Right forelimb (tissue), 1 donor: ENCODE data around the gene GOLGA6L6.
"Not testable (repeated sequence)": the region's sequence is repeated elsewhere in the genome, so short reads cannot be mapped to it uniquely, and the experiment has no call there.

Experiments
- DNase-seq: peaks from one replicate; pipeline ENCODE4 v3.0.0-alpha.2; 2018

GOLGA6L6 gene, protein sequence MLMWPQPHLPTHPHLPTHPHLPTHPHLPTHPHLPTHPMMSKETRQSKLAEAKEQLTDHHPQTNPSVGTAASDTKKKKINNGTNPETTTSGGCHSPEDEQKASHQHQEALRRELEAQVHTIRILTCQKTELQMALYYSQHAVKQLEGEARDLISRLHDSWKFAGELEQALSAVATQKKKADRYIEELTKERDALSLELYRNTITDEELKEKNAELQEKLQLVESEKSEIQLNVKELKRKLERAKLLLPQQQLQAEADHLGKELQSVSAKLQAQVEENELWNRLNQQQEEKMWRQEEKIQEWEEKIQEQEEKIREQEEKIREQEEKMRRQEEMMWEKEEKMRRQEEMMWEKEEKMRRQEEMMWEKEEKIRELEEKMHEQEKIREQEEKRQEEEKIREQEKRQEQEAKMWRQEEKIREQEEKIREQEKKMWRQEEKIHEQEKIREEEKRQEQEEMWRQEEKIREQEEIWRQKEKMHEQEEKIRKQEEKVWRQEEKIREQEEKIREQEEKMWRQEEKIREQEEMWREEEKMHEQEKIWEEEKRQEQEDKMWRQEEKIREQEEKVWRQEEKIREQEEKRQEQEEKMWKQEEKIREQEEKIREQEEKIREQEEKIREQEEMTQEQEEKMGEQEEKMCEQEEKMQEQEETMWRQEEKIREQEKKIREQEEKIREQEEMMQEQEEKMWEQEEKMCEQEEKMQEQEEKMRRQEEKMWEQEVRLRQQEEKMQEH

DNA sequence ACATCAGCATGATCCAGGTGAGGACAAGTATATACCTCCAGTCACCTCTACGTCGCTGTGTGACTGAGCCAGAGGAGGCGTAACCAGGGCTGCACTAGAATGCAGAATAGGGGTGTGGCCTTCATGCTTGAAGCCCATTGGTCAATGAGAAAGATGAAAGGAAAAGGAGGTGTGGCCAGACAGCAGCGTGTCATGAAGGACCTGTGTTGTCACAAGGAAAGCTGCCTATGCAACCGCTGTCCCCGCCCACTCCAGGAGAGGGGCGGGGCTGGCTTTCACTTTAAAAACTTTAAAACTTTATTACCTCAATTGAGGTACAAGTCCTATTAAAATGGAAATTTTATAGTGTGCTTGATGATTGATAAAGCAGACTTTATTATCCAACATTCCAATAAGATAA lies at the start of gene GOLGA6L6:
TSS of gene GOLGA6L6 (minus strand) at position 101 of the 400 bp plus-strand sequence. CDS start at position 10, 91 bp downstream.
- DNase-seq = not testable (repeated sequence)

DNA sequence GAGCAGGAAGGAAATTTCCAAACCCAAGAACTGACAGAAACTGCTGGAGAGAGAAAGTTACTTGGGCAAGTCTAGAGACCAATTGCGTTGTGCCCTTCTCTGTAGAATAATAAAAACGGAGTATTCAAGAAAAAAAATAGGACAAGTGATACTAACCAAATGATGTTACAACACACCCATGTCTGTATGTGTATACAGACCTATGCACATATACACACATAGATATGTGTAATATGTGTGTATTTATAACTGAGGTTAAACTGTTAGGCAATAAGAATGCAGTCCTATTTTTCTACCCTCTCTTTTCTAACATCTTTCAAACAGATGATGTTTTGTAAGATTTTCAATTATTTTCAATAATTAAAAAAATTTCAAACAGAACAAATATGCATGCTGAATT lies 48.5 kb upstream of the GOLGA6L6 start:
- not testable (repeated sequence) for DNase-seq

DNA sequence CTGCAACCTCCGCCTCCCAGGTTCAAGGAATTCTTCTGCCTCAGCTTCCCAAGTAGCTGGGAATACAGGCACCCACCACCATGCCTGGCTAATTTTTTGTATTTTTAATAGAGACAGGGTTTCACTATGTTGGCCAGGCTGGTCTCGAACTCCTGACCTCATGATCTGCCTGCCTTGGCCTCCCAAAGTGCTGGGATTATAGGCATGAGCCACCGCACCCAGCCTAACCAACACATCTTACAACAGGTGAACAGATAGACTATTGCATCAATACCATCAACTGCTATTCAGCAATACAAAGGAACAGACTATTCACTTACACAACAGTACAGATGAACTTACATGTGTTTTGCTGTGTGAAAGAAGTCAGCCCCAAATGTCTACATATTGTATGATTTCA lies 45.2 kb upstream of the GOLGA6L6 start:
- not testable (repeated sequence) for DNase-seq

DNA sequence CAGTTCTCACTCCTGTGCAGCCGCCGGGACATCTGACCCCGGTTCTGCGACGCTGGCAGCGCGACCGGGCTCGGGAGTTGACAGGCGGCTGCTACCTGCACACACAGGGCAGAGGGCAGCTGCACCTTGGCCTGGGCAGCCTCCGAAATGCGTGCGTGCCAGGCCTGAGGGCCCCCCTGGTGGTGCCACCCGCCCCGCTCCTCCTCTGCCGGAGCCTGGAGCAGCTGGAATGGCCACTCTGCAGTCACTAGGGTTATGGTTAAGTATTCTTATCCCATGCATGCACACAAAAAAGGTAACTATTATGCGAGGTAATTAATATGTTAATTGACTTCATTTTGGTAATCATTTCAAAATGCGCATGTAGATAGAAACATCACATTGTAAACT lies 41.1 kb upstream of the GOLGA6L6 start:
- not testable (repeated sequence) for DNase-seq

DNA sequence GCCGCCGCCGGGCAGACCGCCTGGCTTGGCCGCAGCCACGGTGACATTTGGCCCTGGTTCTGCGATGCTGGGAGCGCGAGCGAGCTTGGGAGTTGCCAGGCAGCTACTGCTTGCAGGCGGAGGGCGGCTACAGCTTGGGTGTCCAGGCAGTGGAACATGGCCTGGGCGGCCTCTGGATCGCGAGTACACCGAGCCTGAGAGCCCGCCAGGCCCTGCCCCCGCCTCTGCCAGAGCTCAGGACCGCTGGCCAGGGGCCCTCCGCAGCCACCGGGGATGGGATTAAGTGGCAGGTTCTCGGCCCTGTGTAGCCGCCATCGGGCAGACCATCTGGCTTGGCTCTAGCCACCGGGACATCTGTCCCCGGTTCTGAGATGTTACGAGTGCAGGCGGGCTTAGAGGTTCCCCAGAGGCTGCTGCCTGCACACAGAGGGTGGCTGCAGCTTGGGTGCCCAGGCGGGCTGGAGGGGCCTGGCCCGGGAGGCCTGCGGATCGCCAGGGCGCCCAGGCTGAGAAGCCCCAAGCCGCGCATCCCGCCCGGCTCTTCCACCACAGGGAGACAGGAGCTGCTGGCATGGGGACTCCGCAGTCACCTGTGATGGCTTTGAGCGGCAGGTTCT lies 40.6 kb upstream of the GOLGA6L6 start:
- DNase-seq = not testable (repeated sequence)

DNA sequence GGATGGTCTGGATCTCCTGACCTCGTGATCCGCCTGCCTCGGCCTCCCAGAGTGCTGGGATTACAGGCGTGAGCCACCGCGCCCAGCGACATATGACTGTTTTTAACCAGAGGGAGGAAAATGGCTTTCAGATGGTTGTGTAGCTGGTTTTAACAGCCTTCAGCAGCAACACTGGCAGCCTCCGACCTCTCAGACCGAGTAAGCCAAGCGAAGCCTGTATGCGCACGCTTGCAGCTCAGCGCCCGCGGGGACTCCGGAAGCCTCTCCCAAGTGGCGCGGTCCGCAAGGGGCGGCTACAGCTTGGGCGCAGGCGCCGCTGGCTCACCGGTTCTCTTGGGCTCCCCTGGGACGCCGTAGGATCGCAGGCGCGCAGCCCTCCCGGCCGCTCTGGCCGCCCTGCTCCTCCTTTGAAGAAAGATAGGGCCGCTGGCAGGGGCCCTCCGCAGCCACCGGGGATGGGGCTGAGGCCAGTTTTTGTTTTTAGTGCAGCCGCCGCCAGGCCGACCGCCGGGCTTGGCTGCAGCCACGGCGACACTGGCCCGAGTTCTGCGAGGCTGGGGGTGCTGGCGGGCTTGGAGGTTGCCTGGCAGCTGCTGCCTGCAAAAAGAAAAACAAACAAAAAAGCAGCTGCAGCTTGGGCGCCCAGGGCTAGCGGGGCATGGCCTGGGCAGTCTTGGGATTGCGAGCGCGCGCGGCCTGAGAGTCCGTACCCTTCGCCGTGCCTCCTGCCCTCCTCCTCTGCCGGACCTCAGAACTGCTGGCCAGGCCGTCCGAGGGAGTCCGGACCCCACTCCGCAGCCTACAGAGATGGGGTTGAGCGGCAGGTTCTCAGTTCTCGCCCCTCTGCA lies 39.9 kb upstream of the GOLGA6L6 start:
- not testable (repeated sequence) for DNase-seq

DNA sequence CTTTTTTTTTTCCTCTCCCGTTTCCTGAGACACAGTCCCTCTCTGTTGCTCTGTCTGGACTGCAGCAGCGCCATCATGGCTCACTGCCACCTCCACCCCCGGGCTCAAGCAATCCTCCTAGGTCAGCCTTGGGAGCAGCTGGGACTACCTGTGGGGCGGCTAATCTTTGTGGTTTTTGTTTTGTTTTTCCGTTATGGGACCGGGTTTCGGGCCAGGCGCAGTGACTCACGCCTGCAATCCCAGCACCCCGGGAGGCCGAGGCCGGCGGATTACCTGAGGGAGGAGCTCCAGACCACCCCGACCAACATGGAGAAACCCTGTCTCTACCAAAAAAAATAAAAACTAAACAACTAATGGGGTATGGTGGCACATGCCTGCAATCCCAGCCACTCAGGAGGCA lies 38.1 kb upstream of the GOLGA6L6 start:
- not testable (repeated sequence) for DNase-seq

DNA sequence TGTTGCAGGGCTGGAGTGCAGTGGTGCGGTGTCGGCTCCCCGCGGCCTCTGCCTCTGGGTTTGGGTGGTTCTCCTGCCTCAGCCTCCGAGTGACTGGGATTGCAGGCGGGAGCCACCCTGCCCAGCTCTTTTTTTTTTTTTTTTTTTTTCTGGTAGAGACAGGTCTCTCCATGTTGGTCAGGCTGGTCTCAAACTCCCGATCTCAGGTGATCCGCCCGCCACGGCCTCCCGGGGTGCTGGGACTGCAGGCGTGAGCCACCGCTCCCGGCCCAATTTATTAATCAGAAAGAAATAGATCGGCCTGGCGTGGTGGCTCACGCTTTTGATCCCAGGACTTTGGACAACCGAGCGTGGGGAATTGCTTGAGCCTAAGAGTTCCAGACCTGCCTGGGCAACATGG lies 9.7 kb upstream of the GOLGA6L6 start:
- not testable (repeated sequence) for DNase-seq

DNA sequence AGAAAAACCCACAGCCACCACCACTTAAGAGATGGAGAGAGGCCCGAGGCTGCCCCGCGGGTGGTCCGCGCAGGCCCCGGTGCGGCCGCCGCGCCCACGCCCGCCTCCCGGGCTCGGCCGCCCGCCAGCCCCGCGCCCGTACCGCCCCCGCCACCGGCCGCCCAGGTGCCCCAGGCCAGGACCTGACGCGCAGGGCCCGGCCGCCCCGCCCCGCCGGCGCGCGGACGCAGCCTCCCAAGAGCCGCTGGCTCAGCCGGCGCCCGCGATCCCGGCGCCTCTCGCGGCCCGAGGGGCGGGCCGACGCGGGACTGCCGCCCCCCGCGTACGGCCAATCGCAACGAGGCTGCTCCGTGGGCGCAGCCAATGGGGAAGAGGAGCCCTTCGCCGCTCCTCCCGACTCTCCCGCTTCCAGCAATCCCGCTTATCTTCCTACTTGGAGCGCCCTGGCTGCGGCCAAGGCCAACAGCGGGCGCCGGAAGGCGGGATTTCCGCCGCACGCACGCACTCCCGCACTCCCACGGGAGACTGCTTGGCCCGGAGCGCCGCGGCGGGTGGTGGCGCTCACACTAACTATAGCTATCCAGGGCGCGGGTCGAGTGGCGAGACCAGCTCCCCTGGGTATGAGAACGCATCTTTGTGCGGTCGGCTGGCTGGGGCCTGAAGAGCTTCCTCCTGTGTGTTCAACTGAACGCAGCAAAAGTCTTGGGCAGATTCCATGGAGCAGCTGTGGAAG lies 35.5 kb downstream of the GOLGA6L6 start:
- not testable (repeated sequence) for DNase-seq

DNA sequence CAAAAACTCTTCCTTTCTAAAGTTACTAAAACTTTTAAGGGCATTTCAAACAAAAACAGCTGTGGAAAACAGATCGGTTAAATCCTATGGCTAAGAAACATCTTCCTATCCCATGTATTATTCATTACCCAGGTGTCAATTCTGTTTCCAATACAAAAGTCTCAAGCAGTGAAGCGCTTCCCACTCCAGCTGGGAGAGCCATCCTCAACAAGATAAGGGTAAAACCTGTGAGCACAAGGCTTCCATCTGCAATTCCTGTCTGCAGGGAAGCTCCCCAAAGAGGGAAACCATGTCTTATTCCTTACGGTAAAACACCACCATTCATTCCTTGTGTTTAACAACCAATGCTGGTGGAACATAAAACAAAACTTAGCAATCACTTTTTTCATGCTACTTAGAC lies 38.8 kb downstream of the GOLGA6L6 start:
- not testable (repeated sequence) for DNase-seq

DNA sequence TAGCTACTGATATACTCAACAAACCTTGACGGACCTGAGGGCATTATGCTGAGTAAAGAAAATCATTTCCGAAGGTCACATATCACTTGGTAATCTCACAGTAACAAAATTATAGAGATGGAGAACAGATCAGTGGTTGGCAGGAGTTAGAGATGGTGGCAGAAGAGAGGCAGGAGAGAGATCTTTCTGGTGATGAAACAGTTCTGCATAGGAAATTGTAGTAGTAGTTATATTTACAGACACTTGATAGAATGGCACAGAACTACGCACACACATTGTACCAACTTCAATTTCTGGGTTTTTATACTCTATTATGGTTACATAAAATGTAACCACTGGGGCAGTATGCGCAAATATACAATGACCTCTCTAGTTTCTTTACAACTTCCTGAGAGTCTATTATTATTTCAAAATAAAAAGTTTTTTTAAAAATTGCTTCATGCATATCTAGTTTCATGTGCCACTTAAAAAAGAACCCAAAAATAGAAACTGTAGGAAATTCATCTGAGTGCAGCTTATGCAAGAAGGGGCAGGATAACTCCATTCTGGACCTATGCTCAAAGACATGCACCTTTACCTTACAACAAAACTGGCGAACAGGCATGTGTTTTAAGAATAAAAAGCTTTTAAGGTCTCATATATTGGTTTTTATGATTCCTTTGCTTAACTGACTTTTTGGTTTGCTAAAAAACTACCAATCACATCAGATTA lies 39.9 kb downstream of the GOLGA6L6 start:
- DNase-seq = not testable (repeated sequence)

DNA sequence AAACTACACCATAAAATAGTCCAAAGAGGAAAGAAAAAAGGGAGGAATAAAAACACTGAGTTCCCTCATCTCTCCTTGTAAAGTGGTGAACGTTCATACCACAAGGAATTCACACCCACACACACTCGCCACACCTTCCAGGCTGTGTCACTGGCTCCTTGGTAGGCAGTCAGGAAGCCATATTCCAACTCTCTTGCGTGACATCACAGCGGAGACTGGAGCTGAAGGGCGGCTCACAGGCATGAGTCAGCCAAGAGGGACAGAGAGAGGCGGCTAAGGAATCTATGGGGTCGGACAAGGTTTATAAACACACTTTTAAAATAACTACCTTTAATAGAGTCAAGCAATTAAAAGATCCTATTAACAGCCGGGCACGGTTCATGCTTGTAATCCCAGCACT lies 43.8 kb downstream of the GOLGA6L6 start:
- DNase-seq = not testable (repeated sequence)

DNA sequence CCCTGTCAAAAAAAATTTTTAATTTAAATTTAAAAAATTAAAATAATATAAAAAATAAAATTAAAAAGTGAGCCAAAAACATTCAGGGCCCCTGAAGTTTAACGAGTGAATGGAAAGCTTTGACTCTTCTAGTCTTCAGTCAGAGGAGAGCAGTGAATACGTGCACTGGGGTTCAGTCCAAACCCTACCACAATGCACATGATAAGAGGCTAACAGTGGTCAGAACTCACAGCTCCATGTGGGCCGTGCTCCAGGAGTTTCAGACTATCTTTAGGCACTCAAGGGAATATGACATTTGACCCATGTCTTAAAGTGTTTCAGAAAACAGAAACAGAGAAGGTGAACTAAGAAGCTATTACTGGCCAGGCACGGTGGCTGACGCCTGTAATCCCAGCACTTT lies 48.6 kb downstream of the GOLGA6L6 start:
- not testable (repeated sequence) for DNase-seq

DNA sequence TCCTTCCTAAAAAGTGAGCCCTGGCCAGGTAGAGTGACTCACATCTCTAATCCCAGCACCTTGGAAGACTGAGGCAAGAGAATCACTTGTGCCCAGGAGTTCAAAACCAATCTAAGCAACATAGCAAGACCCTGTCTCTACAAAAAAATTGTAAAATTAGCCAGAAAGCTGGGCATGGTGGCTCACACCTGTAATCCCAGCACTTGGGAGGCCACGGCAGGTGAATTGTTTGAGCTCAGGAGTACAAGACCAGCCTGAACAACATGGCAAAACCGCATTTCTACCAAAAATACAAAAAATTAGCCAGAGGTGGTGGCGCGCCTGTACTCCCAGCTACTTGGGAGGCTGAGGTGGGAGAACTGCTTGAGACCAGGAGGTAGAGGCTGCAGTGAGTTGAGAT lies 49.0 kb downstream of the GOLGA6L6 start:
- DNase-seq = not testable (repeated sequence)

DNA sequence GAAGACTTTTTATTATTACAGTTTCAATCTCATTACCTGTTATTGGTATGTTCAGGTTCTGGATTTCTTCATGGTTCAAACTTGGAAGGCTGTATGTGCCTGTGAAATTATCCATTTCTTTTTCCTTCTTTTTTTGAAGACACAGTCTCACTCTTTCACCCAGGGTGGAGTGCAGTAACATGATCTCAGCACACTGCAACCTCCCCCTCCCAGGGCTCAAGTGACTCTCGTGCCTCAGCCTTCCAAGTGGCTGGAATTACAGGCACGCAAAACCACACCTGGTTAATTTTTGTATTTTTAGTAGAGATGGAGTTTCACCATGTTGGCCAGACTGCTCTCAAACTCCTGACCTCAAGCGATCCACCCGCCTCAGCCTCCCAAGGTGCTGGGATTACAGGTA lies 52.3 kb downstream of the GOLGA6L6 start:
- DNase-seq = not testable (repeated sequence)
